Colonic mucosa (tissue), 4 donors: ENCODE data around the gene OAT. TPM values are rescaled to one million over a fixed set of nuclear protein-coding genes. Genes with fewer than 3 reads are reported as not detected.

ENCODE experiments used
- DNase-seq: peaks from one replicate; pipeline ENCODE4 v3.0.0-alpha.2; 2020
- H3K27ac ChIP-seq: fragments of 200-600 bp; one replicate; pipeline ENCODE4 v1.8.0; 2021
- H3K27me3 ChIP-seq: fragments of 200-600 bp; one replicate; pipeline ENCODE4 v1.8.0; 2021
- H3K36me3 ChIP-seq: fragments of 200-600 bp; one replicate; pipeline ENCODE4 v1.8.0; 2021
- H3K4me1 ChIP-seq: fragments of 200-600 bp; one replicate; pipeline ENCODE4 v1.8.0; 2021; ENCODE audit warnings: mild to moderate bottlenecking
- H3K4me3 ChIP-seq: fragments of 200-600 bp; one replicate; pipeline ENCODE4 v1.8.0; 2021
- H3K9ac ChIP-seq, 2 donors: one replicate each; pipeline ENCODE4 v1.7.0; 2013; ENCODE audit warnings: control low read depth in 2 of 2, low read depth in 2 of 2, low read length in 2 of 2
- H3K9me3 ChIP-seq: fragments of 200-600 bp; one replicate; pipeline ENCODE4 v1.8.0; 2021
- intact Hi-C: fragments of 100-400 bp; cut with DNase I; formaldehyde crosslinking; loops from one replicate; pipeline ENCODE4 v1.14.1; 2022
- total RNA-seq, 2 donors: library from RNA; stranded (reverse); fragmentation: NEBNext Ultra II Directional in 1 of 2; extraction: Animal tissue kit (Norgen Biotek cat#: 25700) in 1 of 2; gene quantifications; one replicate each; pipeline ENCODE4 v1.2.1, GENCODE V29; 2021
- TF ChIP-seq, protein P1 (sequence below): fragments of 200-600 bp; IDR thresholded peaks from one replicate; pipeline ENCODE4 v1.8.0; 2022; ENCODE audit warnings: antibody characterized with exemption, mild to moderate bottlenecking
- donor health status: healthy.
- donor health status: DM: no; HTN: no; CAD: no.
- donor health status: DM: no; HTN: no; CAD: no.

OAT gene
- total RNA-seq, 2 donors from 2014 or later, result 65.0 to 113 TPM

DNA sequence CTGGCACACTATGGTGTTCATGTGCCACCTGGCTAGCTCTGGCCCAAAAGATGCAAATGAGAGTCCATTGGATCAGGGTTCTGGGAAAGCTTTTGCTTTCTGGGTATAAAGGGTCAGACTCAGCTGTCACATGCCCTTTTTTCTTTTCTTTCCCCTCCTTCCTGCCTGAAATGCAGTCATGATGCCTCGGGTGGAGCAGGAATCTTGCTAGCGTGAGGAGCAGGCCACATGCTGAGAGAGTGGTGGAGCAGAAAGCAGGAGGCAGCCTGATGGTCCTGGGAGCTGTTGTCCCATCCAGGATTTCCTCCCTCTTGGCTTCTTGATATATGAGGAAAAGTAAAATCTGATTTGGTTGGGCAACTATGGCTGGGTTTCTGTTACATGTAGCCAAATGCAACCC lies 40.2 kb upstream of the OAT start:
- TF ChIP-seq, protein P1, sequence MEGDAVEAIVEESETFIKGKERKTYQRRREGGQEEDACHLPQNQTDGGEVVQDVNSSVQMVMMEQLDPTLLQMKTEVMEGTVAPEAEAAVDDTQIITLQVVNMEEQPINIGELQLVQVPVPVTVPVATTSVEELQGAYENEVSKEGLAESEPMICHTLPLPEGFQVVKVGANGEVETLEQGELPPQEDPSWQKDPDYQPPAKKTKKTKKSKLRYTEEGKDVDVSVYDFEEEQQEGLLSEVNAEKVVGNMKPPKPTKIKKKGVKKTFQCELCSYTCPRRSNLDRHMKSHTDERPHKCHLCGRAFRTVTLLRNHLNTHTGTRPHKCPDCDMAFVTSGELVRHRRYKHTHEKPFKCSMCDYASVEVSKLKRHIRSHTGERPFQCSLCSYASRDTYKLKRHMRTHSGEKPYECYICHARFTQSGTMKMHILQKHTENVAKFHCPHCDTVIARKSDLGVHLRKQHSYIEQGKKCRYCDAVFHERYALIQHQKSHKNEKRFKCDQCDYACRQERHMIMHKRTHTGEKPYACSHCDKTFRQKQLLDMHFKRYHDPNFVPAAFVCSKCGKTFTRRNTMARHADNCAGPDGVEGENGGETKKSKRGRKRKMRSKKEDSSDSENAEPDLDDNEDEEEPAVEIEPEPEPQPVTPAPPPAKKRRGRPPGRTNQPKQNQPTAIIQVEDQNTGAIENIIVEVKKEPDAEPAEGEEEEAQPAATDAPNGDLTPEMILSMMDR, result no peak
- intact Hi-C loops, result no loop called here
- no peaks in the 10 kb centered on the region for H3K27me3 ChIP-seq
- no peak overlapping the region for H3K9ac ChIP-seq
- H3K9me3 ChIP-seq, result no peaks in the 10 kb centered on the region
- no peak overlapping the region for H3K27ac ChIP-seq
- no peak for DNase-seq
- H3K36me3 ChIP-seq, result no peaks in the 10 kb centered on the region
- H3K4me3 ChIP-seq, result no peak overlapping the region
- no peaks in the 10 kb centered on the region for H3K4me1 ChIP-seq

DNA sequence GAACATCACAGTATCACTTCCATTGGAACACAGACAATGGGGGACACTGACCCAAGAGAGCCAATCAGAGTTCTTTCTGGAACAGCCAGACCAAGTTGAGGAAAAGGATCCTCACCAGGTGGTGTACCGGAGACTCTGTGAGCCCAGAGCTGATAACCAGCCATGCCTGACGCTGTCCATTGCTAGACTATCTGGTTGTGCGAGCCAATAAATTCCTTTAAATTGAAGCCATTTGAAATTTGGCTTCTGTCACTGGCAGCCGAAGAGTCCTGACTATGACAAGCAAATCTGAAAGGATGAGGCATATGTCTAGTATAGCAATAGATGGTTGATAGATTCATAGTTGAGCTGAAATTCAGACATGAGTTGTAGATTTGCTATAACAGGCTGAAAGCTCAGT lies 39.8 kb upstream of the OAT start:
- Histone ChIP-seq H3K36me3 (no peaks in the 10 kb centered on the region), H3K27me3 (no peaks in the 10 kb centered on the region), H3K9me3 (no peaks in the 10 kb centered on the region), H3K27ac (no peak overlapping the region), H3K4me3 (no peak overlapping the region), H3K9ac (no peak overlapping the region), H3K4me1 (no peaks in the 10 kb centered on the region)
- DNase-seq, result no peak
- TF ChIP-seq, protein P1, result no peak
- intact Hi-C loops, result no loop called here

DNA sequence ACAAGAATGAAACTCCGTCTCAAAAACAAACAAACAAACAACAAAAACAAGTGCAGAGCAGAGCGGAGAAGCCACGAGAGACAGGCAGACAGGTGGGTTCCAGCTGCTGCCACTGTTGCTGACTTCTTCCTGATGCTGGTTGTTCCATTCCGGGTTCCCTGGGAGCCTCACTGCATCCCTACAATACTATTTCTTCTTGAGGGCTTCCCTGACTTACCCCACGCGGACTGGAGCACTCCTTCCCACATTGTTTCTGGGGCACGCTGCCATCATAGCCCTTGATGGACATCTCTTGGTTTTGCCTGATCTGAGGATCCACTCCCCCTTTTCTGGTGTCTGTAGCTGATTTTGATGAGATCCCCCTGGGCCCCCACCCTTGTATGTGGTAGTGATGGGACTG lies 36.7 kb upstream of the OAT start:
- H3K4me1 ChIP-seq, result no peaks in the 10 kb centered on the region
- no peak overlapping the region for H3K9ac ChIP-seq
- no peak for DNase-seq
- H3K4me3 ChIP-seq, result no peak overlapping the region
- H3K27ac ChIP-seq, result no peak overlapping the region
- H3K27me3 ChIP-seq, result peaks cover 11% of the 10 kb centered on the region
- intact Hi-C loops, result no loop called here
- TF ChIP-seq, protein P1, result no peak
- no peaks in the 10 kb centered on the region for H3K9me3 ChIP-seq
- H3K36me3 ChIP-seq, result no peaks in the 10 kb centered on the region

DNA sequence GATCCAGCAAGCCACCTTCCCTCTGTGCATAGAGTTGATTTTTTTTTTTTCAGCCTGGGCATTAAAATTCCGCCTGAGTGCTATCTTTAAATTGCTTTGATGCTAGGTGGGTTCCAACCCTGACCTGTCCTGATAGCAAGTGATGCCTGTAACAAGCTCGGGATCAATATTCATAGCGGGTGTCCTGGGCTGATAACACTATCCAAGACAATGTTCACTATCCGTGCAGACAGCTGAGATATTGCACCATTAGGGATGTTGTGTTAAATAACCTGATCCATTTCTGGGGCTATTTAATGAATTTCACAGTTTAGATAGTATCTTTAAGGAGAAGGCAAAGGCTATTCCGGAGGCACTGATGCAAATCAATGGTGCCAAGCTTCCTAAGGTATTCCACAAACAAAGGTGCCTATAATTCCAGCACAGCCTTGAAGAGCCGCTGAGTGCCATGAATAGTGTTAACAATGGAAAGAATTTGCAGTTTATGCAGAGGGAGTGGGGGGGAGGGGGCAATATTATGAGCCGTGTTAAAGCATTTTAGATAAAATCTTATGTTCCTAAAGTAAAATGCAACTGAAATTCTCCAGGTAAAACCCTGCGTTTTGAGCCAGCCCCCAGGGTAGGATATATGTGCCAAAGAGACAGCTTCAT lies 35.4 kb upstream of the OAT start:
- H3K9ac ChIP-seq, result no peak overlapping the region
- H3K4me1 ChIP-seq, result no peaks in the 10 kb centered on the region
- H3K27ac ChIP-seq, result no peak overlapping the region
- H3K9me3 ChIP-seq, result no peaks in the 10 kb centered on the region
- TF ChIP-seq, protein P1, result no peak
- H3K27me3 ChIP-seq, result peaks cover 25% of the 10 kb centered on the region
- DNase-seq, result no peak
- no peak overlapping the region for H3K4me3 ChIP-seq
- intact Hi-C loops, result no loop called here
- no peaks in the 10 kb centered on the region for H3K36me3 ChIP-seq

DNA sequence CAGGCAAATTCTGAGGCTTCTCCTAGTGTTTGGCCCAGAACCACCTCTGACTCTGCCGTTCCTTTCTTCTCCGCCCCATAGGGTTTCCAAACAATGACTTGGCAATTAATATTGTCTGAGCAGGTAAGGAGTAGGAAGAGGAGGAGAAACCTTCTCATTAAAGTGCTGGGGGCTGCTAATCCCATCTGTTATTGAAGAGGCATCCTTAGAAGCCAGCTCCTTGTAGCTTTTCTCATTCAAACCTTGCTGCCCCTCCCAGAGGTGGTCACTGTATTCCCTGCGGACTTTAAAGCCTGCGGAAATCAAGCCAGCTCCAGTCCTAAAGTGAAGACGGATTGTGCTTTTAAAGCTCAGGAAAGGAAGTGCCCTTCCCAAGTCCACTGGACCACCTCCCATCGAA lies 32.6 kb upstream of the OAT start:
- Histone ChIP-seq H3K4me3 (no peak overlapping the region), H3K36me3 (no peaks in the 10 kb centered on the region), H3K27me3 (peaks cover 52% of the 10 kb centered on the region), H3K4me1 (peaks cover 5% of the 10 kb centered on the region), H3K9me3 (no peaks in the 10 kb centered on the region), H3K9ac (no peak overlapping the region), H3K27ac (no peak overlapping the region)
- no peak for DNase-seq
- TF ChIP-seq, protein P1, result no peak
- intact Hi-C loops, result no loop called here

DNA sequence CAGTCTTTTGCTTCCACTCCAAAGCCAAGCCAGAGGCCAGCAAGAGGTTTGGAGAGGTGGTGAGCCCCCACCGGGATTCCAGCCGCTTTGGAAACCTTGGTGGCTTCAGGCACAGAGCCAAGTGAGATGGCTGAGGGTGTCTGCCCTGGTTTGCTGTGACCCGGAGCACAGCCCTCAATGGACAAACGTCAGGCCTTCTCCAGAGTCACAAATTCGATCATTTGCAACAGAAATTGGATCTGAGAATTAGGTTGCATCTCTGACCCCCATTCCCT lies 32.0 kb upstream of the OAT start:
- peaks cover 5% of the 10 kb centered on the region for H3K4me1 ChIP-seq
- H3K4me3 ChIP-seq, result no peak overlapping the region
- TF ChIP-seq, protein P1, result no peak
- no peaks in the 10 kb centered on the region for H3K36me3 ChIP-seq
- no peak overlapping the region for H3K27ac ChIP-seq
- no peak for DNase-seq
- no peak overlapping the region for H3K9ac ChIP-seq
- H3K27me3 ChIP-seq, result peaks cover 57% of the 10 kb centered on the region
- no peaks in the 10 kb centered on the region for H3K9me3 ChIP-seq
- intact Hi-C loops, result no loop called here
